HG03432 (cell line): ENCODE results near the gene RIPK1.
"Not testable (repeated sequence)": the region's sequence is repeated elsewhere in the genome, so short reads cannot be mapped to it uniquely, and the experiment has no call there.

Experiments used
- ATAC-seq: cut with Tn5 transposase; IDR thresholded peaks from one replicate; pipeline ENCODE4 v1.9.1; 2021; ENCODE audit warnings: mild to moderate bottlenecking, moderate library complexity; ENCODE audit not compliant: unreplicated experiment

RIPK1 gene

GRCh38 chr6:3133515-3133914, 65.2 kb downstream of the RIPK1 start:
- no peak for ATAC-seq

- no peak for ATAC-seq
These were observed 67.5 kb downstream of the RIPK1 start for GRCh38 chr6:3135668-3136291.

- ATAC-seq: no peak
These were observed 68.2 kb downstream of the RIPK1 start for GRCh38 chr6:3136292-3137011.

- no peak for ATAC-seq
These were observed 68.9 kb downstream of the RIPK1 start for GRCh38 chr6:3137057-3137777.

GRCh38 chr6:3137873-3138272, 69.6 kb downstream of the RIPK1 start:
- not testable (repeated sequence) for ATAC-seq

- no peak for ATAC-seq
These were observed 70.0 kb downstream of the RIPK1 start for GRCh38 chr6:3138341-3138740.

- ATAC-seq: no peak
These were observed 71.0 kb downstream of the RIPK1 start for GRCh38 chr6:3139090-3139903.

- ATAC-seq: no peak
These were observed 71.9 kb downstream of the RIPK1 start for GRCh38 chr6:3140201-3140600.

- ATAC-seq: no peak
These were observed 74.2 kb downstream of the RIPK1 start for GRCh38 chr6:3142536-3142935.

GRCh38 chr6:3143158-3143557, 74.9 kb downstream of the RIPK1 start:
- no peak for ATAC-seq

GRCh38 chr6:3144571-3144970, 76.3 kb downstream of the RIPK1 start:
- ATAC-seq: no peak

GRCh38 chr6:3147914-3148757, 79.8 kb downstream of the RIPK1 start:
- ATAC-seq: no peak

- ATAC-seq: no peak
These were observed 83.4 kb downstream of the RIPK1 start for GRCh38 chr6:3151691-3152090.

- ATAC-seq: no peak
These were observed 84.4 kb downstream of the RIPK1 start for GRCh38 chr6:3152689-3153088.

- not testable (repeated sequence) for ATAC-seq
These were observed 87.1 kb downstream of the RIPK1 start for GRCh38 chr6:3155416-3155815.

GRCh38 chr6:3156184-3157130, 88.2 kb downstream of the RIPK1 start:
- ATAC-seq: peak; percentile 16

- ATAC-seq: peak; percentile 83
These were observed 89.0 kb downstream of the RIPK1 start, which contains the start of gene TUBB2A for GRCh38 chr6:3157131-3157933. TSS of gene TUBB2A (minus strand) at chr6:3157544. CDS start at chr6:3157463, 81 bp downstream.
